ENCODE data around the gene S100A11. TPM values are rescaled to one million over a fixed set of nuclear protein-coding genes. Genes with fewer than 3 reads are reported as not detected.

The S100A11 gene
- total and polyA plus RNA-seq, 5 donors: 56.3 to 227 (median 124) TPM

DNA sequence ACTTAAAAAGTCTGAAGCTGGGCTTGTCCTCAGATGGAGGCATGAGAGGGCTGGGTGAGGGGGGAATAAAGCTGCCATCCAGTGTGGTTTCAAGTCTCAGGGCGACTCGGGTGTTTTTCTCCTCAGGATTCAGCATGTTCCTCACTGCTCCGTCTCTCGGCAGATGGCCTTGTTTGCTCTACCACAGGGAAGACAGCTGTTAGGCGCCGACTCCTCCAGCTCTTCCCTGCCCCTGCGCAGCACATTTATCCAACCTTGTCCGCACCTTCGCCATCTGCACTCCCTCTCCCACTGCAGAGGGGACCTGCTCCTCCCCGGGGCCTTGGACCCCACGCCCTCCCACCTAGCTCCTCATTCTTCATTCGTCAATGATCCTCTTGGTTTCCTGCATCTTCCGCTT, 16.6 kb upstream of the S100A11 start:
- Histone ChIP-seq H3K4me1 (ENCODE audit: control insufficient read depth, insufficient read depth, low read length) (no peaks in the 10 kb centered on the region), H3K4me3 (ENCODE audit: low read length) (no peak overlapping the region), H3K9me3 (ENCODE audit: control insufficient read depth, low read length) (no peaks in the 10 kb centered on the region), H3K27ac (ENCODE audit: low read length) (no peak overlapping the region), H3K27me3 (ENCODE audit: control insufficient read depth, insufficient read depth) (no peaks in the 10 kb centered on the region)
- WGBS: 57% methylated on average over 13 of the region's 13 CpGs
- intact Hi-C loops (cut with DNase I): loop anchor here (2.0 to 5.0 kb wide), 3 partner anchors 131 to 404 kb away; no protein-coding TSS in a partner anchor
- DNase-seq (no peak), ATAC-seq (no peak)

DNA sequence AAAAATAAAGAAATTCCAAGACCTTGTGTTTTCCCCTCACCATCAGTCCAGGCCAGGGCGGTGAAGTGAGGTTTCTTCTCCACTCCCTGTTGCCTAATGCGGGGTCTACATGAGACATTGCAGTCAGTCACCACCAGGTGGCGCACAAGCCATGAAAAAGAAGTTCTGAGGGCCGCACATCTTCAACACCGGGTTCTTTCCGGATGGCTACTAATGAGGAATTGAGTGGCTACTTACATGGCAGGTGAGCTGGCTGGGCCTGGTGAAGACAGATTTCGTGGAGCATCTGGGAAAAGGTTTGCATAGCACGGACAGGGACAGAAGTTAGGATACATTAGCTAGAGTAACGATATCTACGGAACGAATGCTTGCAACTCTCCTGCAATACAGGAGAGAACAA, 15.8 kb upstream of the S100A11 start:
- no peaks in the 10 kb centered on the region for H3K9me3 ChIP-seq (ENCODE audit: control insufficient read depth, low read length)
- H3K27ac ChIP-seq (ENCODE audit: low read length): no peak overlapping the region
- ATAC-seq (peak; percentile 46 to 49), DNase-seq (peak; percentile 86 to 93 (median 90))
- no peak overlapping the region for H3K4me3 ChIP-seq (ENCODE audit: low read length)
- peaks cover 1% of the 10 kb centered on the region for H3K4me1 ChIP-seq (ENCODE audit: control insufficient read depth, insufficient read depth, low read length)
- no peaks in the 10 kb centered on the region for H3K27me3 ChIP-seq (ENCODE audit: control insufficient read depth, insufficient read depth)
- 26% methylated on average over 11 of the region's 11 CpGs for WGBS
- intact Hi-C loops (cut with DNase I): loop anchor here (2.0 to 5.0 kb wide), 3 partner anchors 132 to 405 kb away; no protein-coding TSS in a partner anchor

DNA sequence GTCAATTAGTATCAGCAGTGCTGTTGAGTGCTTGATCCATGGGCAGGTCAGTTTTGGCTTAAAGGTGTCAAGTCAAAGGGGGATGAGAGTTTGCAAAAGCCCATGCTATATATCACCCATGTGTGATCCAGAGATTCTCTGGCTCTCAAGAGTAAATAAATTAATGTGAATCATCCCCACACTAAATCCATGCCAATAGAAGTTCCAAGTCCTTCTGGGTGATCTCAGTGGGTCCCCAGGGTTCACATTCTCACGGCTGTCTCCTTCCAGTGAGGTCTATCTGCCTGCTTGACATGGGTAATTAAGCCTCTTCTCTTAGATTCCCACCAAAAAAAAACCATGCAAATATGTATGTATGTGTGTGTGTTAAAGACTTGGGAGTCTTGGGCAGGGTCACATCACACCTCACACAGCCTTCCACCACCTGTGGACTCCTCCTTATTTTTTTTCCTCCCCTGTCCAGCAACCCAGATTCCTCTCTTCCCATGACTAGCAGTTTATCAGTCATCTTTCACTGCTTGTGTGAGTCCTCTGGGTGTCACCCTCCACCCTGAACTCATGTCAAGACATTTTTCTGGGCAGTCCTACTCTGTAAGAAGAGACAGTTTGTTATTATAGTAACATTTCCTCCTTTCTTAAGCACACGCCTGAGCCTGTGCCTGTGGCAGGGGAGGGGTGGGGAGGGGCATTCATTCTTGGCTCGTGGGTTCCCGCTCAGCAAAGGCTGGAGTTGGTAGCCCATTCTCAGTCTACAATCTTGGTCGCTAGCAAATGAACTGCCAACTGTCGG, 14.3 kb upstream of the S100A11 start:
- DNase-seq: no peak
- Histone ChIP-seq H3K4me3 (ENCODE audit: low read length) (no peak overlapping the region), H3K27ac (ENCODE audit: low read length) (no peak overlapping the region), H3K9me3 (ENCODE audit: control insufficient read depth, low read length) (no peaks in the 10 kb centered on the region), H3K4me1 (ENCODE audit: control insufficient read depth, insufficient read depth, low read length) (peaks cover 3% of the 10 kb centered on the region), H3K27me3 (ENCODE audit: control insufficient read depth, insufficient read depth) (no peaks in the 10 kb centered on the region)
- intact Hi-C loops (cut with DNase I): loop anchor here (5.0 kb wide), 2 partner anchors 136 to 406 kb away; no protein-coding TSS in a partner anchor
- WGBS: 58% methylated on average over 6 of the region's 6 CpGs
- no peak for ATAC-seq

DNA sequence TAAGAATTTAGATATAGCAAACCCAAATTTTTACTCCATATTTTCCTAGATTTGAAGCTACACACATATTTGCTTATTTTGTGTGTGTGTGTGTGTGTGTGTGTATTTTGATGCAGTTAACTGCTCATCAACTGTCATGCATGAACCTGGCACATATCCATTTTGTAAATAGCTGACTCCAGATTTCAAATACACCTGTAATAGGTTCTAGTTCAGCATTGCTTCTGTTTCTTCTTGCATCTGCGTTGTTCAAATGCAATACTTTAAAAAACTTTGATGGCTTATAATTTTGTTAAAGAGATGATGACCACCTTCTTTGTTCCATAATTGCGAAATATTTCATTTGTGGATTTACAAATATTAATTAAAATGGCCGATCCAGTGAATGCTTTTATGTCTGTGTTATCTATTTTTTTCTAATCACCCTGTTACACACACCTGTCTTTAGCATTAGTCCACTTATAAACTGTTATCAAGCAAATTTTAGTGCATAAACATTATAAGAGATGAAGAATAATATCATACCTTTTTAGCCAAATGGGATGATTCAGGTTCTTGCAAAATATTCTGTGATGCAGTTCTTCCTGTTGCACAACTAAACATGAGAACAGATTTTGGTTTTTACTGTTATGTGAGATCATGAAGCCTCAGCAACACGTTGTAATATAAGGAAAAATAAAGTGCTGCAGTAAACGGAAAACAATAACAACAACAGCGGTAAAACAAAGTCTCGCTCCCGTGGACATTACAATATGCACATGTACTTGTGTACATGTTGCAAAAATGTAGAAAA, 12.7 kb upstream of the S100A11 start:
- ATAC-seq (no peak), DNase-seq (no peak)
- intact Hi-C loops (cut with DNase I): loop anchor here (5.0 kb wide), 2 partner anchors 138 to 408 kb away; no protein-coding TSS in a partner anchor
- Histone ChIP-seq H3K9me3 (ENCODE audit: control insufficient read depth, low read length) (no peaks in the 10 kb centered on the region), H3K27me3 (ENCODE audit: control insufficient read depth, insufficient read depth) (no peaks in the 10 kb centered on the region), H3K27ac (ENCODE audit: low read length) (no peak overlapping the region), H3K4me1 (ENCODE audit: control insufficient read depth, insufficient read depth, low read length) (peaks cover 3% of the 10 kb centered on the region), H3K4me3 (ENCODE audit: low read length) (no peak overlapping the region)
- 76% methylated on average over 8 of the region's 8 CpGs for WGBS

DNA sequence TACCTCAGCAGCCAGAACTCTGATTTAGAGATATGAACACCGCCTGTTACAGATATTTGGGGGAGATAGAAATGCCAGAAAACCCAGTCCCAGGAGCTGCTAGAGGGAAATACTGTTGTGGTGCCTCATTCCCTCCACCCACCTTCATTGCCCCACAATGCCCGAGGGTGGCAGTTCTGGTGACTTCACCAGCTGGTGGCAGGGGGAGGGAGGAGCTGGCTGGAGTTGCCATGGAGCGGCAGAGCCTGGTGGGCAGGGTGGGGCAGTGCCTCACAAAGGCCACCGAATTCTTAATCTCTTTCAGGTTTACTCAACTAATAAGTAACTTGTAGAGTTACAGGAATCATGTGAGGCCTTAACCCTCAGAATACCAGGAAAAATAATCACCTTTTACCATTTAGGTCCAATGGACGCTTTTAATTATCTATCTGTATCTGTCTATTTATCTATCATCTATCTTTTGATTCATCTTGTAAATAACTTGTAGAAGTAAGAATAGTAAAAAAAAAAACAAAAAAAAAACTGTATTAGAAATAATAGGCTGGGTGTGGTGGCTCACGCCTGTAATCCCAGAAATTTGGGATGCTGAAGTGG, 11.7 kb upstream of the S100A11 start:
- no peak overlapping the region for H3K4me3 ChIP-seq (ENCODE audit: low read length)
- no peaks in the 10 kb centered on the region for H3K27me3 ChIP-seq (ENCODE audit: control insufficient read depth, insufficient read depth)
- no peaks in the 10 kb centered on the region for H3K9me3 ChIP-seq (ENCODE audit: control insufficient read depth, low read length)
- H3K27ac ChIP-seq (ENCODE audit: low read length): peak overlapping the region; percentile 95
- WGBS: 49% methylated on average over 6 of the region's 6 CpGs
- DNase-seq (peak; percentile 73 to 84 (median 82)), ATAC-seq (peak; percentile 48 to 54)
- peaks cover 3% of the 10 kb centered on the region for H3K4me1 ChIP-seq (ENCODE audit: control insufficient read depth, insufficient read depth, low read length)
- intact Hi-C loops (cut with DNase I): no loop called here

DNA sequence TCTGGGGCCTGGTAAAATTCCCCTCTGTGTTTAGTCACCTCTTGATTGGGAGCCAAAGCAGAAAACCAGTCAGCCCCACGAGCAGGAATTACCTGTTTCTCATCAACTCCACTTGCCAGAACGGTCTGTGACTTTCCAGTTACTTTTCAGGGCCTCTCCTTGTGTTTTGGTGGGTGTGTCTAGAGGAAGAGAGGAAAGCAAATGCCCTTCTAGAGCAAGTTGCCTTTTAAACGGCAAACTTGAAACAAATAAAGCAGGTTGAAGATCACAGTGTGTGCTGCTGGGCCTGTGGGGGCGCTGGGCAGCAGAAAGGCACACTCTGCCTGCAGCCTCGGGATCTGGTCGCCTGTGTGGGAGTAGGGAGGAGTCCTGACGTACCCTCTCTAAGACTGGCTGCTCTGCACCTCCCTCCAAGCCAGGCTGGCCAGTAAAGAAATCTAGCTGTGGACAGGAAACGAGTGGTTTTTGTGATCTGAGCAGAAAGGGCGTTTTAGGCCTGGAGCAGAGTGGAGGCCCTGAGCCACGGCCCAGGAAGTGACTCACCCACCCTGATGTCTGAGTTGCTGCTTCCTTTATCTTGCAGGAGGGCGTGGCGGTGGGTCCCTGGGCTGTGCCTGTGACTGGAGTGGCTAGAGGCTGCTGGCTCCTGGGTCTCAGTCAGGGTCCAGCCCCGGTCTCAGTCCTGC, 11.1 kb upstream of the S100A11 start:
- H3K4me1 ChIP-seq (ENCODE audit: control insufficient read depth, insufficient read depth, low read length): peaks cover 3% of the 10 kb centered on the region
- ATAC-seq: peak; percentile 96 to 97
- H3K4me3 ChIP-seq (ENCODE audit: low read length): no peak overlapping the region
- no peaks in the 10 kb centered on the region for H3K27me3 ChIP-seq (ENCODE audit: control insufficient read depth, insufficient read depth)
- H3K9me3 ChIP-seq (ENCODE audit: control insufficient read depth, low read length): no peaks in the 10 kb centered on the region
- peak; percentile 95 to 96 (median 95) for DNase-seq
- intact Hi-C loops (cut with DNase I): no loop called here
- WGBS: 3% methylated on average over 13 of the region's 13 CpGs
- H3K27ac ChIP-seq (ENCODE audit: low read length): peak overlapping the region; percentile 95

DNA sequence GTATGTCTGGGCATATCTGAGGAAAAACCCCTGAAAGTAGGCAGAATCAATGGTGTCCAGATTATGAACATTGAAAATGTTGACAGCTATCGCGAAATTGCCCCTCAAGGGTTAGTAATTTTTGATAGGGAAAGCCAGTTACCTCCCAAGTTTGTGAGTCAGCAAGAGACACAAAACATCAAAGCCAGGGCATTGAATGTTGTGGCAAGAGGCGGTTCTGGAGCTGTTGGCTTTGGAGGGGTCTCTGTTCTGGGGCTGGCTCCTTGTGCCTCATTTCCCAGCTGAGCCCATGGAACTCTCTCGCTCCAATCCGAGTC, 10.6 kb upstream of the S100A11 start:
- intact Hi-C loops (cut with DNase I): no loop called here
- DNase-seq (peak in 1 of 3 donors; percentile 45), ATAC-seq (peak; percentile 1 to 48)
- no peak overlapping the region for H3K4me3 ChIP-seq (ENCODE audit: low read length)
- peaks cover 3% of the 10 kb centered on the region for H3K4me1 ChIP-seq (ENCODE audit: control insufficient read depth, insufficient read depth, low read length)
- WGBS: 58% methylated on average over 5 of the region's 5 CpGs
- peak overlapping the region; percentile 95 for H3K27ac ChIP-seq (ENCODE audit: low read length)
- H3K27me3 ChIP-seq (ENCODE audit: control insufficient read depth, insufficient read depth): no peaks in the 10 kb centered on the region
- H3K9me3 ChIP-seq (ENCODE audit: control insufficient read depth, low read length): no peaks in the 10 kb centered on the region

DNA sequence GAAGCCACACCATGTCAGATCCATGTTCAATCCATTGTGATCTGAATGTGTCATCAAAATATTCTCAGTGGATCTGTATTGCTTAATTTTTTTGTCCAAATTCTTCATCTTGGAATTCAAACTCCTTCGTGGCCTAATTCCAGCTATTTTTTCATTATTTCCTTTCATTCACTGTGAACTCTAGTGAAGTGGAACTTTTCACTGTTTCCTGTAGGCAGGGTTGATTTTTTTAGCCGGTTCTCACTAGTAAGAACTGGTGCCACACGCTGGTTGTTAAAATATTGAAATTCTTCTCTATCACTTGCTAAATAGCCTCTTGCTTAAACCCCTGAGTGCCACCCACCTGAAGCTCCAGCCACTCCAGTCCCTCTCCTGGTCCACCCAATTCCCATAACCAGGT, 7.6 kb upstream of the S100A11 start:
- Histone ChIP-seq H3K9me3 (ENCODE audit: control insufficient read depth, low read length) (no peaks in the 10 kb centered on the region), H3K27ac (ENCODE audit: low read length) (no peak overlapping the region), H3K4me1 (ENCODE audit: control insufficient read depth, insufficient read depth, low read length) (peaks cover 3% of the 10 kb centered on the region), H3K4me3 (ENCODE audit: low read length) (no peak overlapping the region), H3K27me3 (ENCODE audit: control insufficient read depth, insufficient read depth) (no peaks in the 10 kb centered on the region)
- 18% methylated on average over 3 of the region's 3 CpGs for WGBS
- ATAC-seq (no peak), DNase-seq (no peak)
- intact Hi-C loops (cut with DNase I): no loop called here

DNA sequence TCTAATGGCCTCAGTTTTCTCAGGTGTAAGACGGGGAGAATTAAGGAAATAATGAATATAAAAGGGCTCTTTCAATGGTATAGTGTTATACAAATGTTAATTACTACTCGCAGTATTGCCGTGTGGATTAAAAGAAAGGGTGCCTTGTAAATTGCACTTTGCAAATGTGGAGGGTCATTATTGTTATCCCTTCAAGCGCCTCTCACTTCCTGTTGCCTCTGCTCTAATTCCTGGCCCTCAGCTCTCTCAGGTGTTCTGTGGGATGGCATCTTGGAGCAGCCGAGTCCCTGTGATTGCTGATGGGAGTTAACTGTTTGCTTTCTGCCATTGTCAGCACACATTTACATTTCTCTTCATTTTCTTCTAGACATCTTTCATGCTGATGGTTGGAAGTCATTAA, 7.1 kb upstream of the S100A11 start:
- no peak overlapping the region for H3K4me3 ChIP-seq (ENCODE audit: low read length)
- intact Hi-C loops (cut with DNase I): no loop called here
- WGBS: 59% methylated on average over 5 of the region's 5 CpGs

DNA sequence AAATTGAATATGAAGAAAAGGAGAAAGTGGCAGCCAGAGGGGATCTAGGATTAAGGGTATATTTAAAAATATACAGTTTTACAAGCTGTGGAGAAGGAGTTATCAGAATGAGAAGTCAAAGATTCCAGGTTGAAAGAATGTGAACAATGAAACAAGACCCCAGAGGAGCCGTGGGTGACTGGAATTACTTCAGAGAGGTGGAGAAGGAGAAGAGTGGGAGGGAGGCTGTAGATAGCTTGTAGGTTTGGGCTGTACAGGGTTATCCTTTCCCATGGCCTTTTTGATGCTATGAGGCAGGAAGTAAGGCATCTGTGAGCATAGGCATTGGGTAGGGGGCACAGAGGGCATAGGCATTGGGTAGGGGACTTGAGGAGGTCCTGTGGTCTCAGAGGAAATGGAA, 5.2 kb upstream of the S100A11 start:
- ATAC-seq (no peak), DNase-seq (no peak)
- H3K9me3 ChIP-seq (ENCODE audit: control insufficient read depth, low read length): no peaks in the 10 kb centered on the region
- no peak overlapping the region for H3K4me3 ChIP-seq (ENCODE audit: low read length)
- intact Hi-C loops (cut with DNase I): no loop called here
- WGBS: 39% methylated on average over 1 of the region's 1 CpG
- H3K27ac ChIP-seq (ENCODE audit: low read length): no peak overlapping the region
- no peaks in the 10 kb centered on the region for H3K27me3 ChIP-seq (ENCODE audit: control insufficient read depth, insufficient read depth)
- no peaks in the 10 kb centered on the region for H3K4me1 ChIP-seq (ENCODE audit: control insufficient read depth, insufficient read depth, low read length)

More for the DNA sequence above, 7.1 kb upstream of the S100A11 start:
- Histone ChIP-seq H3K9me3 (ENCODE audit: control insufficient read depth, low read length) (no peaks in the 10 kb centered on the region), H3K27me3 (ENCODE audit: control insufficient read depth, insufficient read depth) (no peaks in the 10 kb centered on the region), H3K27ac (ENCODE audit: low read length) (no peak overlapping the region), H3K4me1 (ENCODE audit: control insufficient read depth, insufficient read depth, low read length) (peaks cover 3% of the 10 kb centered on the region)
- ATAC-seq (no peak), DNase-seq (no peak)
